ENCODE measurements around the gene ESAM. TPM values are rescaled to one million over a fixed set of nuclear protein-coding genes. Genes with fewer than 3 reads are reported as not detected.

ESAM gene
- total RNA-seq, 2 experiments from 2014 or later: 0.64 to 0.75 TPM

DNA sequence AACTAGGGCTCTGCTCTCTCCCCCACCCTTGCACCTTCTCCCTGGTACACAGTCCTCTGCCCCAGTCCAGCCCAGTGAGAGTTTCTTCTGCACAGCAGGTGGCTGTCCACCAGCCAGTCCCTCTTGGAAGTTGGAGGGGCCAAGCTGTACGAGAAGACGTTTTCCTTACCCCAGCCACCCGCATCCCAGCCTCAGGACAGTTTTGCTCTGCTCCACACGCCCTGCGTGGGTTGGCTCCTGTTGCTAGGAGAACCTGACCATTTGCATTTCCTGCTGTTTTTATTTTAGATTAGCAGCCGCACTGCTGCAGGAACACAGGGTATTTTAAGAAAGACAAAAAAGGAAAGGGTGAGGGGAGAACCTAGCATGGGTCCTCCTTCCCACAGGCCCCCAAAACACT, 39.9 kb downstream of the ESAM start:
- H3K27ac Mint-ChIP-seq: no peak overlapping the region
- ChIA-PET CTCF (no interaction called here), POLR2A (no interaction called here)
- no peaks in the 10 kb centered on the region for H3K9me3 Mint-ChIP-seq
- intact Hi-C loops (cut with micrococcal nuclease): no loop called here
- no peak for DNase-seq
- H3K4me1 Mint-ChIP-seq (ENCODE audit: low read depth): peaks cover 20% of the 10 kb centered on the region
- H3K36me3 Mint-ChIP-seq: no peaks in the 10 kb centered on the region
- peaks cover 27% of the 10 kb centered on the region for H3K27me3 Mint-ChIP-seq
- no peak overlapping the region for H3K4me3 Mint-ChIP-seq

GRCh38 chr11:124719534-124719933, 42.6 kb downstream of the ESAM start:
- Mint-ChIP-seq H3K36me3 (no peaks in the 10 kb centered on the region), H3K4me1 (ENCODE audit: low read depth) (peaks cover 20% of the 10 kb centered on the region), H3K9me3 (no peaks in the 10 kb centered on the region), H3K27me3 (peaks cover 32% of the 10 kb centered on the region), H3K4me3 (no peak overlapping the region), H3K27ac (no peak overlapping the region)
- DNase-seq: no peak
- intact Hi-C loops (cut with micrococcal nuclease): no loop called here
- POLR2A ChIA-PET: no interaction called here
- CTCF ChIA-PET: no interaction called here

DNA sequence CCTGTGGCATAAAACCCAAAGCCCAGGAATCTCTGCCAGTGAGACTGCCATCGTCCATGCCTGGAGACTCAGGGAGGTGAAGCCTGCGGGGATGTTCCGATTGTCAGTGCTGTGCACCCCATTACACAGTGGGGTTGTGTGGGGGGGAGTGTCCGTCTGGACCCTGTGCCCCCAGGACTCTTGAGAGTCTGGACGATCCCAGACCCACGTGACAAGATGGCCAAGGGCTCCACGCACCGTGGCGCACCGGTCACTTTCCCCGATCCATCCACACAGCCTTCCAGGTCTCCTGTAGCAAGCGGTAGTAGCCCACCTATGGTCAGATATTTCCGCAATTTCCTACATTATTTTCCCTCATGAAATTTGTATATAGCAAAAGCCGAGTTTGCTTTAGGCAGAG, 43.3 kb downstream of the ESAM start:
- Mint-ChIP-seq H3K4me1 (ENCODE audit: low read depth) (peaks cover 20% of the 10 kb centered on the region), H3K27ac (no peak overlapping the region), H3K4me3 (no peak overlapping the region), H3K27me3 (peaks cover 32% of the 10 kb centered on the region), H3K36me3 (no peaks in the 10 kb centered on the region), H3K9me3 (no peaks in the 10 kb centered on the region)
- no peak for DNase-seq
- intact Hi-C loops (cut with micrococcal nuclease): no loop called here
- POLR2A ChIA-PET: no interaction called here
- CTCF ChIA-PET: interaction anchor here (1.2 kb wide), 1 partner anchor 34 kb away, joined by 5 read pairs; the partner anchor contains the start of gene VSIG2

- POLR2A ChIA-PET: no interaction called here
- peak; percentile 33 for DNase-seq
- no peak overlapping the region for H3K27ac Mint-ChIP-seq
- no peaks in the 10 kb centered on the region for H3K9me3 Mint-ChIP-seq
- peak overlapping the region; percentile 64 for H3K4me3 Mint-ChIP-seq
- H3K36me3 Mint-ChIP-seq: no peaks in the 10 kb centered on the region
- peaks cover 32% of the 10 kb centered on the region for H3K27me3 Mint-ChIP-seq
- peaks cover 20% of the 10 kb centered on the region for H3K4me1 Mint-ChIP-seq (ENCODE audit: low read depth)
- intact Hi-C loops (cut with micrococcal nuclease): no loop called here
- CTCF ChIA-PET: interaction anchor here (0.8 to 1.9 kb wide), 3 partner anchors 35 to 49 kb away, joined by 3 to 10 read pairs (median 5); partner anchors contain the start of gene VSIG2
Observed at GRCh38 chr11:124717786-124718651, 44.1 kb downstream of the ESAM start.

DNA sequence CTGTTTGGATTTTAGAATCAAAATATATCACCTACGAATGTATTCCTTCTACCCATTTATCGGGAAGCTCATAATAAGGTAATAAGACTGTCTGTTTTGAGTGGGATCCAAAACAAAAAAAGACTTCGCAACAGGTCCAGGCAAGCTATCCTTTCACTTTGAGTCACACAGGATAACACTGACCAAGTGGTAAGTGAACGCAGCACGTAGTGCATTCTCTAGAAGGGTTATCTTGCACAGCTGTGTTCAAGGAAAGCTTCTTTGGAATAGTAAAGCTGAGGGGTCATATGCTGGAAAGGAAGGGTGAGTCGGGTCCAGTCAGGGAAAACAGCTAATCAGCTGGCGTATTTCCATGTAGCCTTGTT, 44.7 kb downstream of the ESAM start:
- no peaks in the 10 kb centered on the region for H3K36me3 Mint-ChIP-seq
- ChIA-PET POLR2A (no interaction called here), CTCF (interaction anchor here (0.8 to 1.9 kb wide), 3 partner anchors 35 to 48 kb away, joined by 3 to 10 read pairs (median 5); partner anchors contain the start of gene VSIG2)
- H3K9me3 Mint-ChIP-seq: no peaks in the 10 kb centered on the region
- no peak overlapping the region for H3K27ac Mint-ChIP-seq
- no peak for DNase-seq
- peaks cover 15% of the 10 kb centered on the region for H3K4me1 Mint-ChIP-seq (ENCODE audit: low read depth)
- intact Hi-C loops (cut with micrococcal nuclease): no loop called here
- H3K27me3 Mint-ChIP-seq: peaks cover 28% of the 10 kb centered on the region
- peak overlapping the region; percentile 64 for H3K4me3 Mint-ChIP-seq

DNA sequence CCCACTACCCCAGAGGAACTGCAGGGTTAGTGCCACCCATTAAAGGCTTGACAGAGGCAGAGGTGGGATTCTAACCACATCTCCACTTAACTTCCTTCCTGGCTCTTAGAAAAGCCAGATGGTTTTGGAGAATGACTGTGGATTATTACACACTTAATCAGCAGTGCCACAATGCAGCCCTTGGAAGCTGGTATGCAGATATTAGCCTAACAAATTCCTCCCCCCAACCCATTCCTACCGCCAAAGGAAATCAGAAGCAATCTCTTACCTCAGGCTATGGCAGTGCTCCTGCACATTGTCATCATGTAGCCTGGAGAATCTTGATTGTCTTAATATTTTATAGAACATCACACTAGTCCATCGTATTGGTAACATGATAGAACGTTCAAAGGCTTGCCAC, 45.5 kb downstream of the ESAM start:
- Mint-ChIP-seq H3K9me3 (no peaks in the 10 kb centered on the region), H3K4me1 (ENCODE audit: low read depth) (peaks cover 11% of the 10 kb centered on the region), H3K36me3 (no peaks in the 10 kb centered on the region), H3K4me3 (no peak overlapping the region), H3K27me3 (peaks cover 30% of the 10 kb centered on the region), H3K27ac (no peak overlapping the region)
- DNase-seq: no peak
- intact Hi-C loops (cut with micrococcal nuclease): no loop called here
- ChIA-PET POLR2A (no interaction called here), CTCF (interaction anchor here (1.9 kb wide), 1 partner anchor 47 kb away, joined by 10 read pairs; no protein-coding TSS in a partner anchor)

- CTCF ChIA-PET: no interaction called here
- DNase-seq: no peak
- POLR2A ChIA-PET: no interaction called here
- Mint-ChIP-seq H3K36me3 (peaks cover 2% of the 10 kb centered on the region), H3K27me3 (peaks cover 15% of the 10 kb centered on the region), H3K4me1 (ENCODE audit: low read depth) (peaks cover 1% of the 10 kb centered on the region), H3K27ac (no peak overlapping the region), H3K9me3 (peaks cover 8% of the 10 kb centered on the region), H3K4me3 (no peak overlapping the region)
- intact Hi-C loops (cut with micrococcal nuclease): no loop called here
Observed at GRCh38 chr11:124712392-124712791, 49.7 kb downstream of the ESAM start.

DNA sequence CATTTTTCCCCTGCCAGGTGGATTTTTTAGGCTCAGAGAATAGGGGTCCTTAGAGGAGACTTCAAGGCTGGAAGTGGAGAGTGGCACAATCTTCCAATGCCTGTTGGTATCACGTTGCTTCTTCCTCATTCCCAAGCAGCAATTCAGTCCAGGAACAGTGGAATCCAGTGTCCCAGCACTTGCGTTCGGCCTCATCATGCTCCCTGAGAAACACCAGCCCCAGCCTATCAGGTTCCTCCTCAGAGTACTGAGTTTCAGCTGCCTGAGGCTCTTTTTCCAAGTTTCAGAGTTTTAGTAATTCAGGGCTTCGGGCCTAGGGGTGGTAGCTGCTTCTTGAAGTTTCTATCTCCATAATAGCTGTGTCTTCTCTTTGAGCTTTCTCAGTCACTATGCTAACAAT, 54.3 kb downstream of the ESAM start:
- Mint-ChIP-seq H3K9me3 (peaks cover 8% of the 10 kb centered on the region), H3K4me3 (no peak overlapping the region), H3K27ac (no peak overlapping the region), H3K4me1 (ENCODE audit: low read depth) (no peaks in the 10 kb centered on the region), H3K36me3 (peaks cover 2% of the 10 kb centered on the region), H3K27me3 (peaks cover 3% of the 10 kb centered on the region)
- ChIA-PET POLR2A (no interaction called here), CTCF (no interaction called here)
- intact Hi-C loops (cut with micrococcal nuclease): no loop called here
- no peak for DNase-seq

Other genes with a start within 250 kb of the ESAM start
- not detected for gene OR8B12, start 218.6 kb downstream of the ESAM start, total RNA-seq
- gene OR8A1, start 192.3 kb downstream of the ESAM start, total RNA-seq: not detected
- not detected for gene PANX3, start 150.9 kb downstream of the ESAM start, total RNA-seq
- 10 to 100 TPM; 33.5 to 34.5 TPM for gene TBRG1, start 139.4 kb downstream of the ESAM start, total RNA-seq
- 10 to 100 TPM; 11.8 to 12.1 TPM for gene SIAE, start 88.6 kb downstream of the ESAM start, total RNA-seq
- 1 to 10 TPM; 5.0 to 6.7 TPM for gene SPA17, start 88.4 kb downstream of the ESAM start, total RNA-seq
- 10 to 100 TPM; 15.3 to 17.0 TPM for gene NRGN, start 22.3 kb downstream of the ESAM start, total RNA-seq
- gene VSIG2, start 10.0 kb downstream of the ESAM start, total RNA-seq: under 1 TPM; 0.31 to 0.34 TPM
- 1 to 10 TPM; 6.1 to 6.4 TPM for gene MSANTD2, start 38.1 kb upstream of the ESAM start, total RNA-seq
- 10 to 100 TPM in 1 of 2 experiments, 1 to 10 TPM in 1; 9.0 to 10.4 TPM for gene ROBO3, start 103.1 kb upstream of the ESAM start, total RNA-seq
- gene ROBO4, start 135.6 kb upstream of the ESAM start, total RNA-seq: not detected
- gene HEPN1, start 157.0 kb upstream of the ESAM start, total RNA-seq: not detected
- not detected for gene HEPACAM, start 173.8 kb upstream of the ESAM start, total RNA-seq
- gene CCDC15, start 191.9 kb upstream of the ESAM start, total RNA-seq: 1 to 10 TPM; 5.6 to 6.4 TPM